Body of pancreas (tissue), 4 donors: ENCODE measurements around the gene OVOL1. TPM values are rescaled to one million over a fixed set of nuclear protein-coding genes. Genes with fewer than 3 reads are reported as not detected.

Source experiments
- ATAC-seq: fragments of 150-250 bp; one replicate; pipeline ENCODE4 v1.9.1; 2016
- DNase-seq, 4 donors: peaks; one replicate each; pipeline ENCODE4 v3.0.0-alpha.2; 2019
- H3K27ac ChIP-seq, 4 donors: fragments of 200-600 bp; sonication (generic); 1 replicate in 3 of 4; 2 replicates in 1 of 4; pipeline versions ENCODE4 v1.5.1 to v1.6.1; 2016 to 2019; ENCODE audit warnings: mild to moderate bottlenecking in 1 of 4, mixed read lengths in 1 of 4, moderate library complexity in 1 of 4
- H3K27me3 ChIP-seq, 2 donors: fragments of 200-600 bp; sonication (generic); one replicate each; pipeline ENCODE4 v1.6.0; 2016; ENCODE audit warnings: mild to moderate bottlenecking in 1 of 2
- H3K36me3 ChIP-seq, 2 donors: fragments of 200-600 bp; sonication (generic); replicated peaks in 1 of 2; 2 replicates each; pipeline ENCODE4 v1.5.1; 2016; ENCODE audit warnings: low read depth in 2 of 2; ENCODE audit not compliant: insufficient read depth in 1 of 2
- H3K4me1 ChIP-seq: fragments of 200-600 bp; sonication (generic); one replicate; pipeline ENCODE4 v1.6.0; 2016
- H3K4me3 ChIP-seq, 2 donors: fragments of 200-600 bp; sonication (generic); 1 replicate in 1 of 2; 2 replicates in 1 of 2; pipeline ENCODE4 v1.5.1; 2016 to 2019
- H3K9me3 ChIP-seq, 3 donors: fragments of 200-600 bp; sonication (generic); 1 replicate in 2 of 3; 2 replicates in 1 of 3; pipeline ENCODE4 v1.5.1; 2016
- CTCF ChIP-seq, 7 experiments: fragments of 450-650 bp in 4 of 7; fragments of 200-600 bp in 3 of 7; sonication (generic) in 3 of 7; IDR thresholded peaks; one replicate each; pipeline ENCODE4 v1.5.1; 2016 to 2019; ENCODE audit warnings: antibody characterized with exemption in 7 of 7
- POLR2A ChIP-seq, 3 donors: fragments of 450-650 bp; IDR thresholded peaks; one replicate each; pipeline ENCODE4 v1.6.1; 2016; ENCODE audit warnings: antibody characterized with exemption in 3 of 3, mild to moderate bottlenecking in 2 of 3
- WGBS, 2 donors: methylation state at CpG; one replicate each; pipeline ENCODE4 v1.1.5; 2017; 5-methylcytosine and 5-hydroxymethylcytosine counted together
- intact Hi-C: fragments of 100-400 bp; cut with DNase I; formaldehyde crosslinking; loops from one replicate; pipeline ENCODE4 v1.15.1; 2023
- total RNA-seq, 2 donors: library from RNA; depleted of rRNA; stranded (reverse); fragments of >200 nt; gene quantifications; one replicate each; pipeline ENCODE4 v1.1.0, GENCODE V29; 2016

The OVOL1 gene
- total RNA-seq, 2 donors from 2014 or later = 0.78 to 1.3 TPM

- no peak for DNase-seq
Observed at GRCh38 chr11:65781962-65782815, 4.7 kb upstream of the OVOL1 start.

GRCh38 chr11:65782816-65783228 lies 4.0 kb upstream of the OVOL1 start:
- Histone ChIP-seq H3K9me3 (no peaks in the 10 kb centered on the region), H3K27me3 (no peaks in the 10 kb centered on the region), H3K4me1 (peaks cover 42% of the 10 kb centered on the region), H3K27ac (no peak overlapping the region), H3K36me3 (no peaks in the 10 kb centered on the region), H3K4me3 (no peak overlapping the region)
- DNase-seq (no peak), ATAC-seq (no peak)
- TF ChIP-seq CTCF (IDR thresholded peaks at IDR 0.05) (no peak), POLR2A (IDR thresholded peaks at IDR 0.05) (no peak)
- intact Hi-C loops = no loop called here
- WGBS, 2 donors = 71 to 72% methylated on average over 8 to 9 of the region's 9 CpGs

More at GRCh38 chr11:65781962-65782815, 4.7 kb upstream of the OVOL1 start:
- intact Hi-C loops = no loop called here
- TF ChIP-seq POLR2A (IDR thresholded peaks at IDR 0.05) (no peak), CTCF (IDR thresholded peaks at IDR 0.05) (no peak)
- H3K4me1 ChIP-seq = peaks cover 45% of the 10 kb centered on the region
- no peak for ATAC-seq
- H3K27ac ChIP-seq = peak overlapping the region in 1 of 4 donors; percentile 90
- no peaks in the 10 kb centered on the region for H3K9me3 ChIP-seq
- H3K36me3 ChIP-seq = no peaks in the 10 kb centered on the region
- no peak overlapping the region for H3K4me3 ChIP-seq
- H3K27me3 ChIP-seq = no peaks in the 10 kb centered on the region
- 70 to 91% methylated on average over 2 to 13 of the region's 13 CpGs for WGBS, 2 donors

GRCh38 chr11:65785319-65786007 lies 1.4 kb upstream of the OVOL1 start:
- ATAC-seq (no peak), DNase-seq (no peak)
- intact Hi-C loops = no loop called here
- no peaks in the 10 kb centered on the region for H3K36me3 ChIP-seq
- no peaks in the 10 kb centered on the region for H3K9me3 ChIP-seq
- WGBS, 2 donors = 87 to 100% methylated on average over 3 to 8 of the region's 8 CpGs
- TF ChIP-seq CTCF (IDR thresholded peaks at IDR 0.05) (no peak), POLR2A (IDR thresholded peaks at IDR 0.05) (no peak)
- no peaks in the 10 kb centered on the region for H3K27me3 ChIP-seq
- H3K27ac ChIP-seq = peak overlapping the region in 1 of 4 donors; percentile 68
- no peak overlapping the region for H3K4me3 ChIP-seq
- H3K4me1 ChIP-seq = peaks cover 44% of the 10 kb centered on the region

GRCh38 chr11:65786008-65786785 lies 666 bp upstream of the OVOL1 start:
- WGBS, 2 donors = 25% methylated on average over 72 of the region's 74 CpGs; no CpG with 5 or more reads in 1 of the 2 donors
- peak overlapping the region; percentile 16 to 78 (median 58) for H3K27ac ChIP-seq
- intact Hi-C loops = no loop called here
- no peaks in the 10 kb centered on the region for H3K27me3 ChIP-seq
- DNase-seq = peak in 2 of 4 donors; percentile 45 to 58
- ATAC-seq = peak; percentile 30
- no peak for TF ChIP-seq POLR2A (IDR thresholded peaks at IDR 0.05)
- TF ChIP-seq CTCF (IDR thresholded peaks at IDR 0.05) = no peak
- H3K9me3 ChIP-seq = no peaks in the 10 kb centered on the region
- no peak overlapping the region for H3K4me3 ChIP-seq
- H3K4me1 ChIP-seq = peaks cover 44% of the 10 kb centered on the region
- no peaks in the 10 kb centered on the region for H3K36me3 ChIP-seq
